ENCODE results near the gene MOK.

MOK gene

GRCh38 chr14:102318781-102319276 lies 13.9 kb upstream of the MOK start:
- H3K27me3 ChIP-seq (replicated peaks in 2 of 5; ENCODE audit: control insufficient read depth in 4 of 5, insufficient read depth in 5 of 5, low read length in 4 of 5): no peaks in the 10 kb centered on the region
- CTCF ChIA-PET: interaction anchor here (0.8 to 2.8 kb wide), 6 partner anchors 8 to 256 kb away, joined by 3 to 7 read pairs (median 4); partner anchors contain the start of gene MOK
- 85% methylated on average over 6 of the region's 15 CpGs for WGBS (ENCODE audit: insufficient coverage)
- H3K4me1 ChIP-seq (ENCODE audit: control extremely low read depth in 1 of 4, control insufficient read depth in 4 of 4, insufficient read depth in 4 of 4, low read length in 3 of 4): peaks cover 0 to 56% (median 45%) of the 10 kb centered on the region in 4 experiments
- DNase-seq: no peak
- POLR2A ChIA-PET: no interaction called here
- peak overlapping the region; percentile 77 to 90 for H3K27ac ChIP-seq (ENCODE audit: insufficient read depth in 1 of 2, low read depth in 1 of 2, low read length in 2 of 2, poor library complexity in 1 of 2, severe bottlenecking in 2 of 2)
- peaks cover 0 to 5% (median 0%) of the 10 kb centered on the region in 4 experiments for H3K36me3 ChIP-seq (ENCODE audit: control insufficient read depth in 4 of 4, insufficient read depth in 4 of 4, low read length in 3 of 4)
- peak overlapping the region; percentile 71 to 93 (median 90) for H3K4me3 ChIP-seq (ENCODE audit: control insufficient read depth in 1 of 7, extremely low read depth in 1 of 7, insufficient read depth in 4 of 7, low read depth in 2 of 7, low read length in 6 of 7)
- H3K9me3 ChIP-seq (ENCODE audit: control extremely low read depth in 1 of 5, control insufficient read depth in 4 of 5, insufficient read depth in 2 of 5, low read depth in 1 of 5, low read length in 4 of 5): no peaks in the 10 kb centered on the region

- Histone ChIP-seq H3K9me3 (ENCODE audit: control extremely low read depth in 1 of 5, control insufficient read depth in 4 of 5, insufficient read depth in 2 of 5, low read depth in 1 of 5, low read length in 4 of 5) (no peaks in the 10 kb centered on the region), H3K36me3 (ENCODE audit: control insufficient read depth in 4 of 4, insufficient read depth in 4 of 4, low read length in 3 of 4) (peaks cover 0 to 5% (median 0%) of the 10 kb centered on the region in 4 experiments), H3K4me1 (ENCODE audit: control extremely low read depth in 1 of 4, control insufficient read depth in 4 of 4, insufficient read depth in 4 of 4, low read length in 3 of 4) (peaks cover 0 to 55% (median 46%) of the 10 kb centered on the region in 4 experiments), H3K27ac (ENCODE audit: insufficient read depth in 1 of 2, low read depth in 1 of 2, low read length in 2 of 2, poor library complexity in 1 of 2, severe bottlenecking in 2 of 2) (peak overlapping the region in 1 of 2 experiments; percentile 78), H3K4me3 (ENCODE audit: control insufficient read depth in 1 of 7, extremely low read depth in 1 of 7, insufficient read depth in 4 of 7, low read depth in 2 of 7, low read length in 6 of 7) (peak overlapping the region in 6 of 7 experiments; percentile 61 to 79 (median 75)), H3K27me3 (replicated peaks in 2 of 5; ENCODE audit: control insufficient read depth in 4 of 5, insufficient read depth in 5 of 5, low read length in 4 of 5) (no peaks in the 10 kb centered on the region)
- WGBS (ENCODE audit: insufficient coverage): 83% methylated on average over 12 of the region's 12 CpGs
- ChIA-PET POLR2A (interaction anchor here (0.9 kb wide), 1 partner anchor 13 kb away, joined by 4 read pairs; the partner anchor contains the start of gene MOK), CTCF (interaction anchor here (0.7 to 5.9 kb wide), 8 partner anchors 9 to 271 kb away, joined by 3 to 34 read pairs (median 4); no protein-coding TSS in a partner anchor)
- DNase-seq: peak in 2 of 3 donors; percentile 51 to 53
These were observed 12.7 kb upstream of the MOK start for GRCh38 chr14:102317564-102318248.

- CTCF ChIA-PET: interaction anchor here (0.6 to 5.9 kb wide), 12 partner anchors 9 to 271 kb away, joined by 3 to 34 read pairs (median 4); partner anchors contain the start of gene MOK
- H3K36me3 ChIP-seq (ENCODE audit: control insufficient read depth in 4 of 4, insufficient read depth in 4 of 4, low read length in 3 of 4): peaks cover 0 to 2% (median 0%) of the 10 kb centered on the region in 4 experiments
- POLR2A ChIA-PET: interaction anchor here (0.6 to 0.9 kb wide), 4 partner anchors 12 to 471 kb away, joined by 3 to 5 read pairs (median 4); partner anchors contain the start of gene MOK
- no peaks in the 10 kb centered on the region for H3K9me3 ChIP-seq (ENCODE audit: control extremely low read depth in 1 of 5, control insufficient read depth in 4 of 5, insufficient read depth in 2 of 5, low read depth in 1 of 5, low read length in 4 of 5)
- peak; percentile 86 to 91 (median 91) for DNase-seq
- H3K27me3 ChIP-seq (replicated peaks in 2 of 5; ENCODE audit: control insufficient read depth in 4 of 5, insufficient read depth in 5 of 5, low read length in 4 of 5): no peaks in the 10 kb centered on the region
- H3K27ac ChIP-seq (ENCODE audit: insufficient read depth in 1 of 2, low read depth in 1 of 2, low read length in 2 of 2, poor library complexity in 1 of 2, severe bottlenecking in 2 of 2): peak overlapping the region in 1 of 2 experiments; percentile 78
- H3K4me3 ChIP-seq (ENCODE audit: control insufficient read depth in 1 of 7, extremely low read depth in 1 of 7, insufficient read depth in 4 of 7, low read depth in 2 of 7, low read length in 6 of 7): peak overlapping the region; percentile 61 to 79 (median 76)
- peaks cover 0 to 52% (median 46%) of the 10 kb centered on the region in 4 experiments for H3K4me1 ChIP-seq (ENCODE audit: control extremely low read depth in 1 of 4, control insufficient read depth in 4 of 4, insufficient read depth in 4 of 4, low read length in 3 of 4)
- 2% methylated on average over 48 of the region's 54 CpGs for WGBS (ENCODE audit: insufficient coverage)
These were observed 12.0 kb upstream of the MOK start for GRCh38 chr14:102316743-102317563.

GRCh38 chr14:102316338-102316742 lies 11.4 kb upstream of the MOK start:
- H3K4me1 ChIP-seq (ENCODE audit: control extremely low read depth in 1 of 4, control insufficient read depth in 4 of 4, insufficient read depth in 4 of 4, low read length in 3 of 4): peaks cover 0 to 52% (median 46%) of the 10 kb centered on the region in 4 experiments
- DNase-seq: peak; percentile 77 to 87 (median 81)
- H3K36me3 ChIP-seq (ENCODE audit: control insufficient read depth in 4 of 4, insufficient read depth in 4 of 4, low read length in 3 of 4): no peaks in the 10 kb centered on the region
- peak overlapping the region; percentile 40 to 79 (median 76) for H3K4me3 ChIP-seq (ENCODE audit: control insufficient read depth in 1 of 7, extremely low read depth in 1 of 7, insufficient read depth in 4 of 7, low read depth in 2 of 7, low read length in 6 of 7)
- 10% methylated on average over 10 of the region's 10 CpGs for WGBS (ENCODE audit: insufficient coverage)
- ChIA-PET CTCF (interaction anchor here (0.6 to 5.9 kb wide), 9 partner anchors 10 to 270 kb away, joined by 3 to 34 read pairs (median 3); partner anchors contain the start of gene MOK), POLR2A (interaction anchor here (0.6 to 0.9 kb wide), 5 partner anchors 11 to 1017 kb away, joined by 3 to 5 read pairs (median 3); partner anchors contain the start of genes EIF5 and MOK)
- no peak overlapping the region for H3K27ac ChIP-seq (ENCODE audit: insufficient read depth in 1 of 2, low read depth in 1 of 2, low read length in 2 of 2, poor library complexity in 1 of 2, severe bottlenecking in 2 of 2)
- H3K9me3 ChIP-seq (ENCODE audit: control extremely low read depth in 1 of 5, control insufficient read depth in 4 of 5, insufficient read depth in 2 of 5, low read depth in 1 of 5, low read length in 4 of 5): no peaks in the 10 kb centered on the region
- H3K27me3 ChIP-seq (replicated peaks in 2 of 5; ENCODE audit: control insufficient read depth in 4 of 5, insufficient read depth in 5 of 5, low read length in 4 of 5): no peaks in the 10 kb centered on the region

GRCh38 chr14:102315121-102315520 lies 10.2 kb upstream of the MOK start:
- no peaks in the 10 kb centered on the region for H3K36me3 ChIP-seq (ENCODE audit: control insufficient read depth in 4 of 4, insufficient read depth in 4 of 4, low read length in 3 of 4)
- H3K27me3 ChIP-seq (replicated peaks in 2 of 5; ENCODE audit: control insufficient read depth in 4 of 5, insufficient read depth in 5 of 5, low read length in 4 of 5): no peaks in the 10 kb centered on the region
- H3K4me1 ChIP-seq (ENCODE audit: control extremely low read depth in 1 of 4, control insufficient read depth in 4 of 4, insufficient read depth in 4 of 4, low read length in 3 of 4): peaks cover 0 to 42% (median 36%) of the 10 kb centered on the region in 4 experiments
- WGBS (ENCODE audit: insufficient coverage): 95% methylated on average over 3 of the region's 6 CpGs
- CTCF ChIA-PET: interaction anchor here (0.9 to 5.9 kb wide), 17 partner anchors 10 to 265 kb away, joined by 3 to 34 read pairs (median 4); partner anchors contain the start of gene MOK
- DNase-seq: no peak
- no peak overlapping the region for H3K27ac ChIP-seq (ENCODE audit: insufficient read depth in 1 of 2, low read depth in 1 of 2, low read length in 2 of 2, poor library complexity in 1 of 2, severe bottlenecking in 2 of 2)
- peak overlapping the region in 2 of 7 experiments; percentile 78 to 83 for H3K4me3 ChIP-seq (ENCODE audit: control insufficient read depth in 1 of 7, extremely low read depth in 1 of 7, insufficient read depth in 4 of 7, low read depth in 2 of 7, low read length in 6 of 7)
- no peaks in the 10 kb centered on the region for H3K9me3 ChIP-seq (ENCODE audit: control extremely low read depth in 1 of 5, control insufficient read depth in 4 of 5, insufficient read depth in 2 of 5, low read depth in 1 of 5, low read length in 4 of 5)
- POLR2A ChIA-PET: interaction anchor here (1.2 kb wide), 1 partner anchor 10 kb away, joined by 3 read pairs; the partner anchor contains the start of gene MOK

GRCh38 chr14:102314242-102315011 lies 9.5 kb upstream of the MOK start:
- H3K4me3 ChIP-seq (ENCODE audit: control insufficient read depth in 1 of 7, extremely low read depth in 1 of 7, insufficient read depth in 4 of 7, low read depth in 2 of 7, low read length in 6 of 7): peak overlapping the region; percentile 41 to 86 (median 72)
- H3K36me3 ChIP-seq (ENCODE audit: control insufficient read depth in 4 of 4, insufficient read depth in 4 of 4, low read length in 3 of 4): no peaks in the 10 kb centered on the region
- no peaks in the 10 kb centered on the region for H3K9me3 ChIP-seq (ENCODE audit: control extremely low read depth in 1 of 5, control insufficient read depth in 4 of 5, insufficient read depth in 2 of 5, low read depth in 1 of 5, low read length in 4 of 5)
- no peak overlapping the region for H3K27ac ChIP-seq (ENCODE audit: insufficient read depth in 1 of 2, low read depth in 1 of 2, low read length in 2 of 2, poor library complexity in 1 of 2, severe bottlenecking in 2 of 2)
- DNase-seq: peak; percentile 77 to 86 (median 85)
- ChIA-PET CTCF (interaction anchor here (0.6 to 5.9 kb wide), 25 partner anchors 8 to 266 kb away, joined by 3 to 34 read pairs (median 4); partner anchors contain the start of gene MOK), POLR2A (interaction anchor here (0.7 to 1.2 kb wide), 2 partner anchors 9 to 78 kb away, joined by 3 to 5 read pairs; partner anchors contain the start of gene MOK)
- H3K27me3 ChIP-seq (replicated peaks in 2 of 5; ENCODE audit: control insufficient read depth in 4 of 5, insufficient read depth in 5 of 5, low read length in 4 of 5): no peaks in the 10 kb centered on the region
- H3K4me1 ChIP-seq (ENCODE audit: control extremely low read depth in 1 of 4, control insufficient read depth in 4 of 4, insufficient read depth in 4 of 4, low read length in 3 of 4): peaks cover 0 to 41% (median 34%) of the 10 kb centered on the region in 4 experiments
- under 1% methylated on average over 38 of the region's 52 CpGs for WGBS (ENCODE audit: insufficient coverage)

Data from common myeloid progenitor, CD34-positive (primary cell).